H1 (cell line): ENCODE measurements around the gene MAML3. TPM values are rescaled to one million over a fixed set of nuclear protein-coding genes. Genes with fewer than 3 reads are reported as not detected.

Source experiments
- CBX5 ChIP-seq: fragments of 300-800, 300-1000 bp; sonication (generic); IDR thresholded peaks from 2 replicates; pipeline ENCODE4 v1.7.1; 2016; ENCODE audit warnings: antibody characterized with exemption, low read length, low read depth
- EZH2 ChIP-seq: fragments of 200-600 bp; sonication (generic); IDR thresholded peaks from 2 replicates; pipeline ENCODE4 v1.7.1; 2012; ENCODE audit warnings: low read depth, mild to moderate bottlenecking, moderate library complexity, low read length, inconsistent platforms; ENCODE audit not compliant: severe bottlenecking
- GTF2F1 ChIP-seq: IDR thresholded peaks from 2 replicates; pipeline ENCODE4 v1.6.1; 2012; ENCODE audit warnings: low read depth, low read length, improper control_type of control experiment, borderline replicate concordance
- HDAC2 ChIP-seq, 2 experiments: fragments of 300-600 bp in 1 of 2; sonication (generic) in 1 of 2; IDR thresholded peaks; 2 replicates each; pipeline ENCODE4 v1.6.1; 2011 to 2012; ENCODE audit warnings: low read depth in 2 of 2, low read length in 2 of 2, mild to moderate bottlenecking in 2 of 2, moderate library complexity in 2 of 2, borderline replicate concordance in 1 of 2, inconsistent platforms in 1 of 2
- MAFK ChIP-seq: IDR thresholded peaks from 2 replicates; pipeline ENCODE4 v1.6.1; 2012; ENCODE audit warnings: low read depth, mild to moderate bottlenecking, improper control_type of control experiment, low read length
- NRF1 ChIP-seq: IDR thresholded peaks from 2 replicates; pipeline ENCODE4 v1.6.1; 2011; ENCODE audit warnings: mild to moderate bottlenecking, low read depth, low read length, improper control_type of control experiment
- RFX5 ChIP-seq: IDR thresholded peaks from 2 replicates; pipeline ENCODE4 v1.6.1; 2011; ENCODE audit warnings: low read depth, low read length, improper control_type of control experiment, borderline replicate concordance
- RNF2 ChIP-seq: fragments of 200-900, 300-1000 bp; sonication (generic); IDR thresholded peaks from 2 replicates; pipeline ENCODE4 v1.7.1; 2016; ENCODE audit warnings: borderline replicate concordance, low read depth, mild to moderate bottlenecking, antibody characterized with exemption, low read length; ENCODE audit not compliant: poor library complexity, severe bottlenecking; ENCODE audit errors: missing control alignments
- SP2 ChIP-seq: IDR thresholded peaks from 2 replicates; pipeline ENCODE4 v1.6.1; 2012; ENCODE audit warnings: mild to moderate bottlenecking, low read length, inconsistent platforms
- SP4 ChIP-seq: IDR thresholded peaks from 2 replicates; pipeline ENCODE4 v1.6.1; 2012; ENCODE audit warnings: low read length, inconsistent platforms
- TAF1 ChIP-seq: IDR thresholded peaks from 2 replicates; pipeline ENCODE4 v1.6.1; 2011; ENCODE audit warnings: mild to moderate bottlenecking, low read depth, low read length
- polyA plus RNA-seq, 7 experiments: library from polyadenylated mRNA; depleted of rRNA in 3 of 7; stranded (reverse) in 5 of 7; unstranded in 2 of 7; fragments of >200 nt in 5 of 7; fragments of 200-250 nt in 2 of 7; gene quantifications; 1 replicate in 5 of 7; 2 replicates in 1 of 7; 4 replicates in 1 of 7; pipeline versions ENCODE4 v1.2.1 to v1.2.3, GENCODE V29; 2011 to 2013; ENCODE audit warnings: missing spikeins in 2 of 7, mixed read lengths in 2 of 7
- total RNA-seq: library from RNA; stranded (reverse); fragmentation: NEBNext Ultra II Directional; extraction: Animal tissue kit (Norgen Biotek cat#: 25700); gene quantifications from 2 replicates; pipeline ENCODE4 v1.2.1, GENCODE V29; 2021
- TF ChIP-seq, protein P1 (sequence below): fragments of 300-600 bp; sonication (generic); IDR thresholded peaks from 2 replicates; pipeline ENCODE4 v1.7.1; 2012; ENCODE audit warnings: low read length, moderate library complexity, mild to moderate bottlenecking, inconsistent platforms; ENCODE audit not compliant: insufficient replicate concordance

MAML3 gene
- total and polyA plus RNA-seq, 2 of the 8 experiments (the other 6 are each of a cell fraction or from before 2014, with no cell fraction given): 2.1 to 5.7 TPM

DNA sequence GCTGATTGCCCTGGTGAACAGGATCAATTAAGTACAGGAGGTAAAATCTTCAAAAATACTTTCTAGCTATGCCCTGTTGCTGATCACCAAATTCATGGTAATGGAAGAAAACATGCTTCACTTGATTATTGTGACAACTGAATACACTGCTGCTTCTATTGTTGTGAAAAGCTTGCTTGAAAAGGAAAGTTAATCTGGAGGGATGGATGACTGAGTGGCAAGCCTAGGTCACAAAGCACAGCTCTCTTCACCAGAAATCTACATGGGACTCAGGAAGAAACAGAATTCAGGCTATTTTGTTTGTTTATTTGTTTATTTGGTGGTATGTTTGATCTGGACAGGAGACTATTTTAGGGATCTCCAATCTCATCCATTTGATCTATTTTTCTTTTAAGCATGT is 306.4 kb downstream of the MAML3 start (continued):
- TF ChIP-seq, protein P1, sequence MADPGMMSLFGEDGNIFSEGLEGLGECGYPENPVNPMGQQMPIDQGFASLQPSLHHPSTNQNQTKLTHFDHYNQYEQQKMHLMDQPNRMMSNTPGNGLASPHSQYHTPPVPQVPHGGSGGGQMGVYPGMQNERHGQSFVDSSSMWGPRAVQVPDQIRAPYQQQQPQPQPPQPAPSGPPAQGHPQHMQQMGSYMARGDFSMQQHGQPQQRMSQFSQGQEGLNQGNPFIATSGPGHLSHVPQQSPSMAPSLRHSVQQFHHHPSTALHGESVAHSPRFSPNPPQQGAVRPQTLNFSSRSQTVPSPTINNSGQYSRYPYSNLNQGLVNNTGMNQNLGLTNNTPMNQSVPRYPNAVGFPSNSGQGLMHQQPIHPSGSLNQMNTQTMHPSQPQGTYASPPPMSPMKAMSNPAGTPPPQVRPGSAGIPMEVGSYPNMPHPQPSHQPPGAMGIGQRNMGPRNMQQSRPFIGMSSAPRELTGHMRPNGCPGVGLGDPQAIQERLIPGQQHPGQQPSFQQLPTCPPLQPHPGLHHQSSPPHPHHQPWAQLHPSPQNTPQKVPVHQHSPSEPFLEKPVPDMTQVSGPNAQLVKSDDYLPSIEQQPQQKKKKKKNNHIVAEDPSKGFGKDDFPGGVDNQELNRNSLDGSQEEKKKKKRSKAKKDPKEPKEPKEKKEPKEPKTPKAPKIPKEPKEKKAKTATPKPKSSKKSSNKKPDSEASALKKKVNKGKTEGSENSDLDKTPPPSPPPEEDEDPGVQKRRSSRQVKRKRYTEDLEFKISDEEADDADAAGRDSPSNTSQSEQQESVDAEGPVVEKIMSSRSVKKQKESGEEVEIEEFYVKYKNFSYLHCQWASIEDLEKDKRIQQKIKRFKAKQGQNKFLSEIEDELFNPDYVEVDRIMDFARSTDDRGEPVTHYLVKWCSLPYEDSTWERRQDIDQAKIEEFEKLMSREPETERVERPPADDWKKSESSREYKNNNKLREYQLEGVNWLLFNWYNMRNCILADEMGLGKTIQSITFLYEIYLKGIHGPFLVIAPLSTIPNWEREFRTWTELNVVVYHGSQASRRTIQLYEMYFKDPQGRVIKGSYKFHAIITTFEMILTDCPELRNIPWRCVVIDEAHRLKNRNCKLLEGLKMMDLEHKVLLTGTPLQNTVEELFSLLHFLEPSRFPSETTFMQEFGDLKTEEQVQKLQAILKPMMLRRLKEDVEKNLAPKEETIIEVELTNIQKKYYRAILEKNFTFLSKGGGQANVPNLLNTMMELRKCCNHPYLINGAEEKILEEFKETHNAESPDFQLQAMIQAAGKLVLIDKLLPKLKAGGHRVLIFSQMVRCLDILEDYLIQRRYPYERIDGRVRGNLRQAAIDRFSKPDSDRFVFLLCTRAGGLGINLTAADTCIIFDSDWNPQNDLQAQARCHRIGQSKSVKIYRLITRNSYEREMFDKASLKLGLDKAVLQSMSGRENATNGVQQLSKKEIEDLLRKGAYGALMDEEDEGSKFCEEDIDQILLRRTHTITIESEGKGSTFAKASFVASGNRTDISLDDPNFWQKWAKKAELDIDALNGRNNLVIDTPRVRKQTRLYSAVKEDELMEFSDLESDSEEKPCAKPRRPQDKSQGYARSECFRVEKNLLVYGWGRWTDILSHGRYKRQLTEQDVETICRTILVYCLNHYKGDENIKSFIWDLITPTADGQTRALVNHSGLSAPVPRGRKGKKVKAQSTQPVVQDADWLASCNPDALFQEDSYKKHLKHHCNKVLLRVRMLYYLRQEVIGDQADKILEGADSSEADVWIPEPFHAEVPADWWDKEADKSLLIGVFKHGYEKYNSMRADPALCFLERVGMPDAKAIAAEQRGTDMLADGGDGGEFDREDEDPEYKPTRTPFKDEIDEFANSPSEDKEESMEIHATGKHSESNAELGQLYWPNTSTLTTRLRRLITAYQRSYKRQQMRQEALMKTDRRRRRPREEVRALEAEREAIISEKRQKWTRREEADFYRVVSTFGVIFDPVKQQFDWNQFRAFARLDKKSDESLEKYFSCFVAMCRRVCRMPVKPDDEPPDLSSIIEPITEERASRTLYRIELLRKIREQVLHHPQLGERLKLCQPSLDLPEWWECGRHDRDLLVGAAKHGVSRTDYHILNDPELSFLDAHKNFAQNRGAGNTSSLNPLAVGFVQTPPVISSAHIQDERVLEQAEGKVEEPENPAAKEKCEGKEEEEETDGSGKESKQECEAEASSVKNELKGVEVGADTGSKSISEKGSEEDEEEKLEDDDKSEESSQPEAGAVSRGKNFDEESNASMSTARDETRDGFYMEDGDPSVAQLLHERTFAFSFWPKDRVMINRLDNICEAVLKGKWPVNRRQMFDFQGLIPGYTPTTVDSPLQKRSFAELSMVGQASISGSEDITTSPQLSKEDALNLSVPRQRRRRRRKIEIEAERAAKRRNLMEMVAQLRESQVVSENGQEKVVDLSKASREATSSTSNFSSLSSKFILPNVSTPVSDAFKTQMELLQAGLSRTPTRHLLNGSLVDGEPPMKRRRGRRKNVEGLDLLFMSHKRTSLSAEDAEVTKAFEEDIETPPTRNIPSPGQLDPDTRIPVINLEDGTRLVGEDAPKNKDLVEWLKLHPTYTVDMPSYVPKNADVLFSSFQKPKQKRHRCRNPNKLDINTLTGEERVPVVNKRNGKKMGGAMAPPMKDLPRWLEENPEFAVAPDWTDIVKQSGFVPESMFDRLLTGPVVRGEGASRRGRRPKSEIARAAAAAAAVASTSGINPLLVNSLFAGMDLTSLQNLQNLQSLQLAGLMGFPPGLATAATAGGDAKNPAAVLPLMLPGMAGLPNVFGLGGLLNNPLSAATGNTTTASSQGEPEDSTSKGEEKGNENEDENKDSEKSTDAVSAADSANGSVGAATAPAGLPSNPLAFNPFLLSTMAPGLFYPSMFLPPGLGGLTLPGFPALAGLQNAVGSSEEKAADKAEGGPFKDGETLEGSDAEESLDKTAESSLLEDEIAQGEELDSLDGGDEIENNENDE: no peak
- TF ChIP-seq EZH2: no peak
- no peak for TF ChIP-seq HDAC2 (IDR thresholded peaks at IDR 0.05; ENCODE audit: borderline replicate concordance in 1 of 2, low read depth in 2 of 2, low read length in 2 of 2)
- TF ChIP-seq NRF1: no peak
- no peak for TF ChIP-seq SP2
- TF ChIP-seq RFX5: no peak
- no peak for TF ChIP-seq CBX5
- TF ChIP-seq SP4: no peak
- TF ChIP-seq MAFK: no peak
- no peak for TF ChIP-seq GTF2F1
- no peak for TF ChIP-seq RNF2
- TF ChIP-seq TAF1: no peak
